DMS79 (cell line): ENCODE data around the gene TK2.
A peak's percentile ranks its signal among the peaks of the same experiment; 100 is the strongest.
"Not testable (repeated sequence)": the region's sequence is repeated elsewhere in the genome, so short reads cannot be mapped to it uniquely, and the experiment has no call there.

ENCODE experiments used
- DNase-seq: peaks from one replicate; lab custom pipeline; 2025; lab: John Stamatoyannopoulos, UW

The TK2 gene

GRCh38 chr16:66519482-66520373 is 30.2 kb downstream of the TK2 start:
- DNase-seq = no peak

GRCh38 chr16:66517586-66518263 is 32.2 kb downstream of the TK2 start:
- no peak for DNase-seq

- DNase-seq = peak; percentile 74
Observed at GRCh38 chr16:66516808-66517585, 32.9 kb downstream of the TK2 start.

- DNase-seq = no peak
Observed at GRCh38 chr16:66516509-66516807, 33.5 kb downstream of the TK2 start.

- no peak for DNase-seq
Observed at GRCh38 chr16:66515596-66516508, 34.1 kb downstream of the TK2 start.

- DNase-seq = not testable (repeated sequence)
Observed at GRCh38 chr16:66514980-66515595, 34.8 kb downstream of the TK2 start.

- DNase-seq = not testable (repeated sequence)
Observed at GRCh38 chr16:66514391-66514790, 35.5 kb downstream of the TK2 start.

GRCh38 chr16:66513111-66513723 is 36.7 kb downstream of the TK2 start:
- DNase-seq = no peak

- no peak for DNase-seq
Observed at GRCh38 chr16:66512272-66513110, 37.4 kb downstream of the TK2 start.

GRCh38 chr16:66511602-66512271 is 38.2 kb downstream of the TK2 start:
- no peak for DNase-seq

- DNase-seq = peak; percentile 69
Observed at GRCh38 chr16:66510711-66511601, 39.0 kb downstream of the TK2 start.

- peak; percentile 47 for DNase-seq
Observed at GRCh38 chr16:66510298-66510697, 39.6 kb downstream of the TK2 start.

- no peak for DNase-seq
Observed at GRCh38 chr16:66509576-66509975, 40.3 kb downstream of the TK2 start.

- DNase-seq = no peak
Observed at GRCh38 chr16:66508914-66509496, 40.9 kb downstream of the TK2 start.

- no peak for DNase-seq
Observed at GRCh38 chr16:66508248-66508913, 41.5 kb downstream of the TK2 start.

GRCh38 chr16:66507731-66508239 is 42.1 kb downstream of the TK2 start:
- no peak for DNase-seq

- DNase-seq = no peak
Observed at GRCh38 chr16:66503612-66504011, 46.3 kb downstream of the TK2 start.
